ENCODE data around the gene SKOR1. TPM values are rescaled to one million over a fixed set of nuclear protein-coding genes. Genes with fewer than 3 reads are reported as not detected.
A peak's percentile ranks its signal among the peaks of the same experiment; 100 is the strongest.

Gene SKOR1
- total RNA-seq (1 to 10 TPM in 3 of 5 donors, under 1 TPM in 2; 0.79 to 2.7 (median 1.3) TPM), total RNA-seq (0 to 3.1 (median 1.5) reads per million in 29 experiments)
- total RNA-seq (2013) = 0.41 TPM

GRCh38 chr15:67824976-67825880 is at the start of gene SKOR1:
Gene SKOR1 (plus strand): TSS chr15:67825509. CDS start chr15:67825603, 94 bp downstream.
- Mint-ChIP-seq H3K9me3 (no peaks in the 10 kb centered on the region), H3K4me3 (peak within 1 kb of the TSS; percentile 29 to 87 (median 51)), H3K4me1 (peaks cover 53 to 66% (median 61%) of the 10 kb centered on the region in 3 donors), H3K36me3 (no peaks in the 10 kb centered on the region), H3K27ac (peak within 1 kb of the TSS in 1 of 2 donors; percentile 49), H3K27me3 (peaks cover 54 to 75% of the 10 kb centered on the region in 2 donors)
- peak in 1 of 4 experiments; percentile 37 for ATAC-seq (replicated peaks in 1 of 4)
- H3K27me3 ChIP-seq (replicated peaks in 1 of 2; ENCODE audit: control insufficient read depth in 2 of 2, extremely low read depth in 1 of 2, insufficient read depth in 2 of 2, low read length in 1 of 2) = peaks cover 9 to 92% of the 10 kb centered on the region in 2 experiments
- H3K9me3 ChIP-seq = no peaks in the 10 kb centered on the region
- DNase-seq = peak in 2 of 35 experiments; percentile 29 to 35
- no peaks in the 10 kb centered on the region for H3K36me3 ChIP-seq (ENCODE audit: control insufficient read depth in 2 of 2, extremely low read depth in 1 of 2, insufficient read depth in 1 of 2, low read length in 1 of 2)
- CTCF ChIA-PET = no interaction called here
- POLR2A ChIA-PET = no interaction called here
- no peak within 1 kb of the TSS for H3K27ac ChIP-seq (ENCODE audit: low read length)
- peaks cover 7 to 83% of the 10 kb centered on the region in 2 experiments for H3K4me1 ChIP-seq (ENCODE audit: control insufficient read depth in 1 of 2, extremely low read depth in 1 of 2, insufficient read depth in 2 of 2, low read length in 2 of 2)
- 5% methylated on average over 50 of the region's 58 CpGs for WGBS (ENCODE audit: insufficient coverage)
- H3K4me3 ChIP-seq (ENCODE audit: control insufficient read depth in 1 of 2, extremely low read depth in 1 of 2, low read length in 1 of 2) = peak within 1 kb of the TSS in 1 of 2 donors; percentile 66

GRCh38 chr15:67775998-67776397 is 49.3 kb upstream of the SKOR1 start:
- CTCF ChIA-PET = no interaction called here
- Histone ChIP-seq H3K27me3 (replicated peaks in 1 of 2; ENCODE audit: control insufficient read depth in 2 of 2, extremely low read depth in 1 of 2, insufficient read depth in 2 of 2, low read length in 1 of 2) (no peaks in the 10 kb centered on the region), H3K27ac (ENCODE audit: low read length) (no peak overlapping the region), H3K36me3 (ENCODE audit: control insufficient read depth in 2 of 2, extremely low read depth in 1 of 2, insufficient read depth in 1 of 2, low read length in 1 of 2) (peaks cover 0 to 5% of the 10 kb centered on the region in 2 donors), H3K9me3 (no peaks in the 10 kb centered on the region), H3K4me1 (ENCODE audit: control insufficient read depth in 1 of 2, extremely low read depth in 1 of 2, insufficient read depth in 2 of 2, low read length in 2 of 2) (no peaks in the 10 kb centered on the region), H3K4me3 (ENCODE audit: control insufficient read depth in 1 of 2, extremely low read depth in 1 of 2, low read length in 1 of 2) (no peak overlapping the region)
- Mint-ChIP-seq H3K9me3 (no peaks in the 10 kb centered on the region), H3K36me3 (peaks cover 22% of the 10 kb centered on the region), H3K27ac (no peak overlapping the region), H3K4me3 (no peak overlapping the region), H3K4me1 (peaks cover 0 to 3% (median 0%) of the 10 kb centered on the region in 3 donors), H3K27me3 (no peaks in the 10 kb centered on the region)
- WGBS (ENCODE audit: insufficient coverage) = 100% methylated on average over 3 of the region's 3 CpGs
- no peak for ATAC-seq (replicated peaks in 1 of 4)
- no peak for DNase-seq
- POLR2A ChIA-PET = no interaction called here

GRCh38 chr15:67776600-67776999 is 48.7 kb upstream of the SKOR1 start:
- WGBS (ENCODE audit: insufficient coverage) = no CpG with 5 or more reads among the region's 3 CpGs
- Mint-ChIP-seq H3K9me3 (no peaks in the 10 kb centered on the region), H3K4me1 (peaks cover 0 to 3% (median 0%) of the 10 kb centered on the region in 3 donors), H3K27ac (no peak overlapping the region), H3K36me3 (peaks cover 22% of the 10 kb centered on the region), H3K4me3 (no peak overlapping the region), H3K27me3 (no peaks in the 10 kb centered on the region)
- CTCF ChIA-PET = interaction anchor here in 1 of 2 donors (0.5 kb wide), 1 partner anchor 607 kb away, joined by 6 read pairs; no protein-coding TSS in a partner anchor
- Histone ChIP-seq H3K36me3 (ENCODE audit: control insufficient read depth in 2 of 2, extremely low read depth in 1 of 2, insufficient read depth in 1 of 2, low read length in 1 of 2) (peaks cover 0 to 5% of the 10 kb centered on the region in 2 donors), H3K4me1 (ENCODE audit: control insufficient read depth in 1 of 2, extremely low read depth in 1 of 2, insufficient read depth in 2 of 2, low read length in 2 of 2) (no peaks in the 10 kb centered on the region), H3K9me3 (no peaks in the 10 kb centered on the region), H3K27ac (ENCODE audit: low read length) (no peak overlapping the region), H3K27me3 (replicated peaks in 1 of 2; ENCODE audit: control insufficient read depth in 2 of 2, extremely low read depth in 1 of 2, insufficient read depth in 2 of 2, low read length in 1 of 2) (no peaks in the 10 kb centered on the region), H3K4me3 (ENCODE audit: control insufficient read depth in 1 of 2, extremely low read depth in 1 of 2, low read length in 1 of 2) (no peak overlapping the region)
- POLR2A ChIA-PET = no interaction called here
- DNase-seq (no peak), ATAC-seq (replicated peaks in 1 of 4) (no peak)

- POLR2A ChIA-PET = no interaction called here
These were observed 48.2 kb upstream of the SKOR1 start for GRCh38 chr15:67777071-67777470.

DNA sequence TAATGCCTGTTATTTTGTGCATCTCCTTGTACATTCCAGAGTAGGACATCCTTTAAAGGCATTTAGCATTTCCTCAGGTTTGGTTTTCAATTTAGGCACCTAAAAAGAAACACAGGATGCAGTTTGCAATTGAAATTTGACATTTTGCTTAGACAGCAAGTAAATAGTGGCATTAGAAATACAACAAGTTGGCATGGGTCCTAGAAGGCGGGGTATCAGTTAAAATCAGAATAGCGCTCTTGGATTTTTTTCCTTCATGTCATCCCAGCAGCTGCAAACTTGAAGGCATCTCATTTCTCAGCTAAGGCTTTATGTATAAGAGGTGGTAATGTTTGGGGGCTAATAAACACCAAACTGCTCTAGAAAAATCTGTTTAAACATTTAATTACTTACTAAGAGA is 47.5 kb upstream of the SKOR1 start:
- Mint-ChIP-seq H3K27ac (no peak overlapping the region), H3K36me3 (peaks cover 19% of the 10 kb centered on the region), H3K4me1 (peaks cover 3 to 11% (median 8%) of the 10 kb centered on the region in 3 donors), H3K4me3 (no peak overlapping the region), H3K9me3 (no peaks in the 10 kb centered on the region), H3K27me3 (no peaks in the 10 kb centered on the region)
- H3K27ac ChIP-seq (ENCODE audit: low read length) = no peak overlapping the region
- DNase-seq = no peak
- H3K27me3 ChIP-seq (replicated peaks in 1 of 2; ENCODE audit: control insufficient read depth in 2 of 2, extremely low read depth in 1 of 2, insufficient read depth in 2 of 2, low read length in 1 of 2) = no peaks in the 10 kb centered on the region
- POLR2A ChIA-PET = no interaction called here
- peaks cover 2 to 5% of the 10 kb centered on the region in 2 experiments for H3K4me1 ChIP-seq (ENCODE audit: control insufficient read depth in 1 of 2, extremely low read depth in 1 of 2, insufficient read depth in 2 of 2, low read length in 2 of 2)
- WGBS (ENCODE audit: insufficient coverage) = no CpG with 5 or more reads among the region's 2 CpGs
- H3K9me3 ChIP-seq = no peaks in the 10 kb centered on the region
- CTCF ChIA-PET = no interaction called here
- peaks cover 0 to 5% of the 10 kb centered on the region in 2 donors for H3K36me3 ChIP-seq (ENCODE audit: control insufficient read depth in 2 of 2, extremely low read depth in 1 of 2, insufficient read depth in 1 of 2, low read length in 1 of 2)
- no peak overlapping the region for H3K4me3 ChIP-seq (ENCODE audit: control insufficient read depth in 1 of 2, extremely low read depth in 1 of 2, low read length in 1 of 2)
- ATAC-seq (replicated peaks in 1 of 4) = no peak

More at GRCh38 chr15:67777071-67777470, 48.2 kb upstream of the SKOR1 start:
- WGBS (ENCODE audit: insufficient coverage) = 76% methylated on average over 3 of the region's 5 CpGs
- Mint-ChIP-seq H3K4me1 (peaks cover 0 to 5% (median 2%) of the 10 kb centered on the region in 3 donors), H3K9me3 (no peaks in the 10 kb centered on the region), H3K27me3 (no peaks in the 10 kb centered on the region), H3K4me3 (no peak overlapping the region), H3K36me3 (peaks cover 22% of the 10 kb centered on the region), H3K27ac (no peak overlapping the region)
- Histone ChIP-seq H3K27me3 (replicated peaks in 1 of 2; ENCODE audit: control insufficient read depth in 2 of 2, extremely low read depth in 1 of 2, insufficient read depth in 2 of 2, low read length in 1 of 2) (no peaks in the 10 kb centered on the region), H3K4me3 (ENCODE audit: control insufficient read depth in 1 of 2, extremely low read depth in 1 of 2, low read length in 1 of 2) (no peak overlapping the region), H3K9me3 (no peaks in the 10 kb centered on the region), H3K27ac (ENCODE audit: low read length) (no peak overlapping the region), H3K36me3 (ENCODE audit: control insufficient read depth in 2 of 2, extremely low read depth in 1 of 2, insufficient read depth in 1 of 2, low read length in 1 of 2) (peaks cover 0 to 5% of the 10 kb centered on the region in 2 donors), H3K4me1 (ENCODE audit: control insufficient read depth in 1 of 2, extremely low read depth in 1 of 2, insufficient read depth in 2 of 2, low read length in 2 of 2) (no peaks in the 10 kb centered on the region)
- ATAC-seq (replicated peaks in 1 of 4) (no peak), DNase-seq (no peak)
- CTCF ChIA-PET = interaction anchor here in 1 of 2 donors (0.5 kb wide), 1 partner anchor 607 kb away, joined by 6 read pairs; no protein-coding TSS in a partner anchor

DNA sequence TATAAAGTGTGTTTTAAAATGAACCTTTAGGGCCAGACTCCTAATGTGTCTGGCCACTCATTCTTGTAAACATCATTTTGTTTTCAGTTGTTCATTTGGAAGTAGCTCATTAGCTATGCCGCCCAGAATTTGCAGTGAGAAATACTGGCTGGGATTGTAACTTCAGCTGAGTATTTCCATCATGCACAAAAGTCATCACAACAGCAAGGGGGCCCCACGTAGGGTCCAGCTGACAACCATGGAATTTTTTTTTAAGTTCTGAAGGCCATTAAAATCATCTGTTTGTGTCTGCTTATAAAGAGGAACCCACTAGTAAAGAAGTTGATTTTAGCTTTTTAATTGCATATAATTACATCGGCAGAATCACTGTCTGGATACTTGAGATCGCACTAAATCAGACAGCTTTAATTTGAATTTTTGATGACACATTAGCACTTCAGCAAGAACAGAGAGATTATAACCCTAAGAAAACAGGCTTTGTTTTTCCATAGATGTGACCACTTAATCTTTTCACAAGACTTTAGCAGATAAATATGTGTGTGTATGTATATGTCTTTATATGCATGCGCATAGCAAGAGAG is 46.3 kb upstream of the SKOR1 start:
- peaks cover 14 to 15% of the 10 kb centered on the region in 2 experiments for H3K4me1 ChIP-seq (ENCODE audit: control insufficient read depth in 1 of 2, extremely low read depth in 1 of 2, insufficient read depth in 2 of 2, low read length in 2 of 2)
- CTCF ChIA-PET = no interaction called here
- Mint-ChIP-seq H3K27me3 (no peaks in the 10 kb centered on the region), H3K4me3 (no peak overlapping the region), H3K9me3 (no peaks in the 10 kb centered on the region), H3K27ac (no peak overlapping the region), H3K4me1 (peaks cover 16 to 22% (median 20%) of the 10 kb centered on the region in 3 donors), H3K36me3 (peaks cover 20% of the 10 kb centered on the region)
- POLR2A ChIA-PET = no interaction called here
- H3K36me3 ChIP-seq (ENCODE audit: control insufficient read depth in 2 of 2, extremely low read depth in 1 of 2, insufficient read depth in 1 of 2, low read length in 1 of 2) = peaks cover 0 to 5% of the 10 kb centered on the region in 2 donors
- no peaks in the 10 kb centered on the region for H3K27me3 ChIP-seq (replicated peaks in 1 of 2; ENCODE audit: control insufficient read depth in 2 of 2, extremely low read depth in 1 of 2, insufficient read depth in 2 of 2, low read length in 1 of 2)
- ATAC-seq (replicated peaks in 1 of 4) (no peak), DNase-seq (no peak)
- WGBS (ENCODE audit: insufficient coverage) = 100% methylated on average over 1 of the region's 5 CpGs
- no peak overlapping the region for H3K4me3 ChIP-seq (ENCODE audit: control insufficient read depth in 1 of 2, extremely low read depth in 1 of 2, low read length in 1 of 2)
- H3K9me3 ChIP-seq = no peaks in the 10 kb centered on the region
- no peak overlapping the region for H3K27ac ChIP-seq (ENCODE audit: low read length)
